A673 (cell line): ENCODE measurements around the gene PUS7.

ENCODE experiments used
- CTCF ChIP-seq: fragments of 300-800, 200-600 bp; sonication (generic); conservative IDR thresholded peaks from 2 replicates; pipeline ENCODE4 v1.5.1; 2017; ENCODE audit warnings: low read depth, mild to moderate bottlenecking, antibody characterized with exemption, low read length, moderate library complexity, mixed read lengths
- EZH2 ChIP-seq: fragments of 200-600 bp; sonication (generic); IDR thresholded peaks from 2 replicates; pipeline ENCODE4 v1.6.1; 2017; ENCODE audit warnings: borderline replicate concordance, low read depth, mild to moderate bottlenecking, mixed read lengths, antibody characterized with exemption, low read length; ENCODE audit not compliant: poor library complexity, severe bottlenecking

GRCh38 chr7:105454095-105454747, 67.8 kb downstream of the PUS7 start:
- TF ChIP-seq CTCF (no peak), EZH2 (no peak)
